Measurements from ENCODE around the gene CPPED1. TPM values are rescaled to one million over a fixed set of nuclear protein-coding genes. Genes with fewer than 3 reads are reported as not detected.

Gene CPPED1
- total RNA-seq, 1 experiment from 2014 or later: 15.3 TPM

DNA sequence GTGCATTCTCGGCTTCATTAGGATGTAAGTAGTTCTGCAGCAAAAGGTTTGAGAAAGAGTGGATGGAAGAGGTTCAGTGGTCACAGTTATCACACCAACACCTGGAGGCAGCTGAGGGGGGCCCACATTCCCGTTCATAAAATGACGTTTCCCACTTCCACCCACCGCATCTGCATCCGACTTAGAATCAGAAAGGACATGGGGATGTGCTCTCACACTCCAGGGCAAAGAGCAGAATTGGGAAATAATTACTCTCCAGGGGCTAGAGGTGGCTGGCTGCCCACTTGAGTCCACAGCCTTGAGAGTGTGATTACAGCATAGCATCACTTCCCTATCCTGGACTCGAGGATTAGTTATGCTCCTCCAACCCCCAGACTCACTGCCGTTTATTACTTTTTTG, 122.0 kb downstream of the CPPED1 start:
- no peak for DNase-seq (ENCODE audit: low spot score)

DNA sequence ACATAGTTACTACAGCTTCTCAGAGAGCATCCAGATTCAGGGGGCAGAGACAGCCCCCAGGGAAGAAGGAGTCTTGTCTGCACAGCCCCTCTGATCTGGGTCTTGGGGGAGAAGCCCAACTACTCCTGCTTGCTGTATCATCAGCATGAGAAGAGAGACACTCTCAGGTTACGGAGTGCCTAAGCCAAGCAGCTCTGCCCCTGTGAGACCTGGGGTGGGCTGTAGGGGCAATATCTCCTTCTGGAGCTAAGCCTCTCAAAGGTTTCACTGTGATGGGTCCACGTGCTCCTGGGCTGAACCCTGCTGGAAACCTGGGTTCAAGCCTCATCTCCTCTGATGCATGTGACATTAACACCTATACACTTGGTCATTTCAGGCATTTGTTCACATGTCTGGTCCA, 123.2 kb downstream of the CPPED1 start:
- no peak for DNase-seq (ENCODE audit: low spot score)

DNA sequence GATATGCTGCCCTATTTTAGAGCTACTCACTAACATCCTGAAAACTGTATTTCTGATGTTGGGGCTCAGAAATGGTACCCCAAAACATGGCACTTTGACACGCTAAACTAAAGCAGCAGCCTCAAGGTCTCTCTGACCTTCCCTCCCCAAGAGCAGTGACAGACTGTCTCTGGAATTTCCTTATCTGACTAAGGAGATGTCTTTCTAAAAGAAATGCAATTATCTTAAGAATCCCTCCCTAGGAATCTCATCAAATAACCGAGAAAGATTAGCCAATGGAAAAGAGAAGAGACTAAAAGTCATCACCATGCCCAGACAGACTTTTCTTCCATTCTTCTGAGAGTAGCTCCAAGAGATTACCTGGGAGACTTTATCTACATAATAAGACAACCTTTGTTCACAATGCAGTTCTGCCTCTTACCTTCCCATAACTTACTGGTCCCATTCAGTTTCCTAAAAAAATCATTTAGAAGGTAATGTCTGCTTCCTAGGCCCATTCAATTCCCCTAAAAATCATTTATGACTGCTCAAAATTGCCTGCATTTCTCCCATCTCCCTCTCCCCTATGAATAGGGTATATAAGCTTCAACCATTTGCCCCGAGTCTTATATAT, 123.9 kb downstream of the CPPED1 start:
- DNase-seq (ENCODE audit: low spot score): no peak

DNA sequence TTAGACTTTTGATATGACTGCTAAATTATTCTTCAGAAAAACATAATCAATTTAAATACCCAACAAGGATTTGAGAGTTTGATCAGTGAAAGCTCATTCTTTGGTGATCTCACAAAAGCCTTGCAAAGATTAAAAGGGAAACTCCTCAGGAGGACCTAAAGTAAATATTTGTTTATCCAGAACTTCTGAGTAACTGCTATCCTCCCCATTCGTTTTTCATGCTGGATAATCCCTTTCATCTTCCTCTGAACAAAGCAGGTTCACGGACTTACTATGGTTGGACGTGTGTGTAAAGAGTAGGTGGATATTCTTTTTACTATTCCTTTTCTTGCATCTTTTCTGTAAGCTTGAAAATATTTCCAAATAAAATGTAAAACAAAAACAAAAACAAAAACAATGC, 124.7 kb downstream of the CPPED1 start:
- no peak for DNase-seq (ENCODE audit: low spot score)

DNA sequence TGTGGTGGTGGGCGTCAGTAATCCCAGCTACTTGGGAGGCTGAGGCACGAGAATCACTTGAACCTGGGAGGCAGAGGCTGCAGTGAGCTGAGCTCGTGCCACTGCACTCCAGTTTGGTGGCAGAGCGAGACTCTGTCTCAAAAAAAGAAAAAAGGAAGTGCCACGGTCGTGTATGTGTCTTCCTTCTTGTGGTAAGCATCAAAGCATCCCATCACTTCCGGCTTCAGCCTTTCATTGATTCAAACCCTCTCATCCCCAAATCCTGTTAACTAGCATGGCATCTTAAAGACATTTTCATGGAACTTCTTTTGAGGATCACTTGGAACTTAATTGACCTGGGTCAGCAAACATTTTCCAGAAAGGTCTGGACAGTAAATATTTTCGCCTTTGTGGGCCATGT, 126.2 kb downstream of the CPPED1 start:
- no peak for DNase-seq (ENCODE audit: low spot score)

DNA sequence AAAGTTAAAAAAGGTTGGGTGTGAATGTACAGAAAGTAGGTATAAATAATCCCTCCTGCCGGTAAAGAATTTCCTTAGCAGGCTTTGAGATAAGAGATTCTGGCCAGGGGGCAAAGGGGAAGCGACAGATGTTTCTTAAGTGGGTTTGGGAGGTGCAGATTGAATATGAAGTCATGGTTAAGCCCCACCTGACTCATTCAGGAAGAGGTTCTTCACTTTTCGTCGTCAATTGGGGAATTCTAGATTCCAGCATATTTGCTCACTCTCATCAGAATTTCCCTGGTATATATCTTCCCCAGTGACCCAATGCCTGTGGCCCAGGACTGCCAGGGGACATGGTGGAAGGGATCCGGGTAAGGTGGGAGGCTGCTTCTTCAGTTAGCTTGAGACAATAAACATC, 127.8 kb downstream of the CPPED1 start:
- no peak for DNase-seq (ENCODE audit: low spot score)

DNA sequence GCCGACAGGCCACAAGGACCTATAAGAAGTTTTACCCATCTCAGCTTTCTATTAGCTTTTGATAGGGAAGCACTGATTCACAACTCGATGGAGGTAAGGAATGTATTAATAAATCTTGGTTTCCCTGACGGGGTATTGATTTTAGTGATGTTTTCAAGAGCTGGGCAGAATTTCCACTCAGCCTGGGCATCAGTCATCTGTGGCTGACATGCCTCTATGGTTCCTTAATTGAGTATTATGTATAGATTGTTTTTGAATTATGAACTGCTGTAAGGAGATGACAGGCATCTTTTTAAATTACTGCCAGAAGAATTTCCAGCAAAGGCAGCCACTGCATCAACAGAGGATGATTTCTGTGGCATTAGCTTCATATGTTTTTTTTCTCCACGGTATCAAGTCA, 128.6 kb downstream of the CPPED1 start:
- no peak for DNase-seq (ENCODE audit: low spot score)

DNA sequence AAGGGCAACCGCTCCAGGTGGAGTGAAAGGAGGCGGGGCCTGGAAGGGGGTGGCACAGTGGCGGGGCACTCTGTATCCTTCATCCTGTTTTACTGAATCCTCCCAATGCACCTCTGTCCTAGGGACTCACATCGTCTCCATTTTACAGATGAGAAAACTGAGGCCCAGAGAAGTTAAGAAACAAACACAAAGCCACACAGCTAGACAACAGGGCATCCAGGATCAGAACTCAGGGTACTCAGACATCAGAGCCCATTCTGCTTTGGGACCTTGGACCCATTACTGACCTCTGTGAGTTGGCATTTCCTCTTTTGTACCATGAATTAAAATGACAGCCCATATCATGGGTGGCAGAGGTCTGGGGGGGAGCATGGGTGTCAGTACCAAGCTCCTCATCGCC, 129.2 kb downstream of the CPPED1 start:
- no peak for DNase-seq (ENCODE audit: low spot score)

DNA sequence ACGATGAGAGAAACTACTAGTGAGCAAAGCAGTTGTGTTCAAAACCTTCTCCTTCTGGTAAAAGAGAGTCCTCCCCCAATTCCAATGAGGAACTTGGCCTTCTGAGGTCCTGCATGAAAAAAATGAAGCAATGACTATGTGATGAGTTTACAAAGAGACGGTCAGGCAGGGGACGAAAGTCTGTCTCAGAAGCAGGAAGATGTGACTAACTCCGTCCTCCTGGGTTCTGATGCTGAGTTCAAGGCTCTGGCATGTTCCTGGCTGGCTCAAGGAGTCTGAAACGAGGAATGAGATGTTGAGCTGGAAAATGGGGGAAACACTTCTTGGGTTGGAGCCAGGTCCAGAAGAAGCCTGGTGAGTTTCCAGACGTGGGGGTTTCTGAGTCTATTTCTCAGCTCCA, 129.6 kb downstream of the CPPED1 start:
- DNase-seq (ENCODE audit: low spot score): no peak

DNA sequence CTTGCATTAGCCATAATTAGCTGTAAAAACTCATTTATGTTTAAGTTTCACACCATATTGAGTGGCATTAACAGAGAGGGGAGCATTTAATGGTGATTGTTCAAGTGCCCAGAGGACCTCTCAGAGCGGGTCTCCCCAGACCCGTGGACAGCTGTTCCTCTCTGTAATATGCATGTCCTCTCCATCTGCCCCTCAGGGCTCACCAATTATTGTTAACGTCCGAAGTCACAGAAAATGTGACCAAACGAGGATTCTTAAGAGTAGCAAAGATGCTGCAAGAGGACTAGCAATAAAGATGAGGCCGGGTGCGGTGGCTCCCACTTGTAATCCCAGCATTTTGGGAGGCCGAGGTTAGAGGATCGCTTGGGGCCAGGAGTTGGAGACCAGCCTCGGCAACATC, 130.2 kb downstream of the CPPED1 start:
- DNase-seq (ENCODE audit: low spot score): no peak

DNA sequence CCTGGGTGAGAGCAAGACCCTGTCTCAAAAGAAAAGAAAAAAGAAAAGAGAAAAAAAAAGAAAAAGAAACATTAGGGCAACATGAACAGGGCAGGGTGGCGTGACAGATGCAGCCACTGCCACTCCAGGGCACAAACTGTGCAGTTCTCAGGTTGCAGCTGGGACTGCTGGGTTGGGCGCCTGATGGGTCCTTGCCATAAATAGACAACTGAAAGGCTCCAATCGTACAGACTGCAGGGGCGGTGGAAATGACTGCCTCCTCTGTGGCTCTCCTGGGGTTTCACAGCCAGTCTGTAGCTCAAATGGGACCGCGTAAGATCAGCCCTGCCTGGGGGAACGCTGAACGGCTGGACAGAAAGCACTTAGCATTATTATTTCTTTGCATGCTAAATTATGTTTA, 130.7 kb downstream of the CPPED1 start:
- no peak for DNase-seq (ENCODE audit: low spot score)

DNA sequence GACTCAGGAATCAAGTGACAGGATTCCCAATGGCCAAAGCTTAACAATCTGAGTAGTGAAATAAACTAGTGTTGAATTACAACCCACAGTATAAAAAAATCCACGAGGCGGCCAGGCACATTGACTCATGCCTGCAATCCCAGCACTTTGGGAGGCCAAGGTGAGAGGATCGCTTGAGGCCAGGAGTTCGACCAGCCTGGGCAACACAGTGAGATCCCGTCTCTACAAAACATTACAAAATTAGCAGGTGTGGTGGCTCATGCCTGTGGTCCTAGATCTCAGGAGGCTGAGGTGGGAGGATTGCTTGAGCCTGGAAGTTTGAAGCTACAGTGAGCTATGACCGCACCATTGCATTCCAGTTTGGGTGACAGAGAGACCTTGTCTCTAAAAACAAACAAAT, 133.8 kb downstream of the CPPED1 start:
- no peak for DNase-seq (ENCODE audit: low spot score)

DNA sequence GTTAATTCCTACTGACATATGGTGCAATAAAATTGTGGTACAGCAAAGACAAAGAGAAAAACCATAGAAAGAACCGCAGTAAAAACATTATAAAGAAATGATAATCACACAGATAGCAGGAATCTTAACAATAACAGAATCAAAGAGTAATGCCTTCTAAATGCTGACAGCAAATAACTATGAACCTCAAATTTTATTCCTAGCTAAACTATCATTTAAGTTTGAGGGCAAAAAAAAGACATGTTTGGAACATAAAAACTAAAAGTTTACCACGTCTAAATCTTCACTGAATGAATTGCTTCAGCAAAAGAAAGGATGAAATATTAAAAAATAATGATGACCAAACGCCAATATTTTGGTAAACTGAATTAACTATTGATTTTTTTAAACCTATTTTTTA, 135.8 kb downstream of the CPPED1 start:
- DNase-seq (ENCODE audit: low spot score): no peak

DNA sequence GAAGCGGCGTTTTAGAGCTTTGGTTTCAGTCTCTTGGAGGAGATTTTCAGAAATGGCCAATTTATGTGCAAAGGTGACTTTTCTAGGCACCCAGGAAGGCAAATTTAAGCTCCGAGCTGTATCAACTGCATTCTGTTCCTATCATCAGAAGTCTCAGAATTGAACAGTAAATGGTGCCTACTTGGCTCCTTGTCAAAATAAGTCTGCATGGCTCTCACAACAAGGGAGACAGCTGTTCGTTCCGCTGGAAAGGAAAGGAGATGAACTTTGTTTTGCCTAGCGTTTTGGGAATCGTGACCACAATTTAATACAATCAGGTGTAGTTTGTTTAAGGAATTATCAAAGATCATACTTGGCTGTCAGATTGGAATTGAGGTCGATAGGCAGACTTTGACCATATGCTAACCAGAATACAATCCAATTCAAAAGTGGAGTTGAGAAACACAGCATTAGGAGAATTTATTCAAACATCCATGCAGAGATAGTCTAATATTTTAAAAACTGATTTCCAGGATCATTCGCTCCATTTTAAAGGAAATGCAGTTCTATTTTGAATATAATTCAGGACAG, 139.4 kb downstream of the CPPED1 start:
- no peak for DNase-seq (ENCODE audit: low spot score)

DNA sequence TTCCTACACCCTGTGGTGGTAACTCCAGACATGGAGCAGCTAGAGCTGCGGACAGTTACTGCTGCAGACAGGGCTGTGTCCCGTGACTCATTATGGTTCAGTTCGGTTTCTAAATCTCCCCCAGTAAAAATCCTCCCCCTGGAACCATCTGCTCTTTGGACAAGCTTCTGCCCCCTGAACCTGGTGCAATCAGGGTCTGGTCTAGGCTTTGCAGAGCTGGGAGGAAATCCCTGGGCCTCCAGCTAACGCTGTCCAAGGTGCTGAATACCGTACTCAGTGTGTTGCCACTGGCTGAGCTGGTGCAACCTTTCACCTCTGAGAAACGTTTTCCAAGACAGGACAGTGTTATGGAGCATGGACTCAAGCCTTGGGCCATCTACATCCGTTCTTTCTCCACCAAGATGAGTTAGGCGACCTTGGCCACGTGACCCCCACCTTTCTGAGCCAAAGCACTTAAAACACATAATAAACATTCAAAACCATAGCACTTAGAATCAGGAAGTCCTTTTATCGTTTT, 142.0 kb downstream of the CPPED1 start:
- DNase-seq (ENCODE audit: low spot score): no peak

DNA sequence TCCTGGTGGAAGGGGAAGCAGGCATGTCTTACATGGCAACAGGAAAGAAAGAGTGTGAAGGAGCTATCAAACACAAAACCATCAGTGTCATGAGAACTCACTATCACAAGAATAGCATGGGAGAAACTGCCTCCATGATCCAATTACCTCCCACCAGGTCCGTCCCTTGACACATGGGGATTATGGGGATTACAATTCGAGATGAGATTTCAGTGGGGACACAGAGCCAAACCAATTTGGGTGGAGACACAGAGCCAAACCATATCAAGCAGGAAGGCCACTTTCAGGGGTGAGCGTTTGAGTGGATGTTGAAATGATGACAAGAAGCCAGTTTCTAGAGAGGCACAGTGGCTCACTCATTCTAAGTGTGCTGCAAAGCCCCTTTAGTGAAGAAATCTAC, 143.8 kb downstream of the CPPED1 start:
- no peak for DNase-seq (ENCODE audit: low spot score)

DNA sequence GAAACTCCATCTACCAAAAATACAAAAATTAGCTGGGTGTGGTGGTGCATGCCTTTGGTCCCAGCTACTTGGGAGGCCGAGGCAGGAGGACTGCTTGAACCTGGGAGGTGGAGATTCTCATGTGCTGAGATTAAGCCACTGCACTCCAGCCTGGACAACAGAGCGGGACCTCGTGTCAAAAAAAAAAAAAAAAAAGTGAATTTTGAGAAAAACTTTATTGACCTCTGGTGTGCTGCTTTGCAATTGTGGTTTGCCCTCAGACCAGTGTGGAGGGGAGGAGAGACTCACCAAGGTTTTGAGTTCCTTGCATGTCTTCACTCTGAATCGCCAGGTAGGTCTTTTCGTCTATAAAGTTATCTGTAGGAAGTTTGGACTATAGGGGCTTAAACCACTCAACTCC, 145.2 kb downstream of the CPPED1 start:
- DNase-seq (ENCODE audit: low spot score): no peak

DNA sequence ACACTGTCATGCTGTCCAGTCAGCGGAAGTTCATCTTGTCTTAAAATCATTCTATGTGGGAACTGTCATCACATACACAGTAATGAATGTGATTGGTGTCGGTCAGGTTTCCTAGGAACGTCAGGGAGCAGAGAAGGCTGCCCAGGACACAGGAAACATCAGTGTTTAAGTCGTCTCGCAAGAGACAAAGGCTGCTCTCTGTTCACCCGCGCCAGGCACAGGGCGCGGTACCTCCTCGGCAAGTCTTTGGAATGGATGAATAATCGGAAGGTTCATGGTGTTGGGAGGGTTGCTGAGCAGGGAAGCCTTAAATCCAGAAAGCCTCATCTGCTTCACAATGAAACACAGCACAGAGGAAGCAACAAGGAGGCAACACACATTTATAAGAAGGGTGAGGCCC, 148.2 kb downstream of the CPPED1 start:
- DNase-seq (ENCODE audit: low spot score): no peak

DNA sequence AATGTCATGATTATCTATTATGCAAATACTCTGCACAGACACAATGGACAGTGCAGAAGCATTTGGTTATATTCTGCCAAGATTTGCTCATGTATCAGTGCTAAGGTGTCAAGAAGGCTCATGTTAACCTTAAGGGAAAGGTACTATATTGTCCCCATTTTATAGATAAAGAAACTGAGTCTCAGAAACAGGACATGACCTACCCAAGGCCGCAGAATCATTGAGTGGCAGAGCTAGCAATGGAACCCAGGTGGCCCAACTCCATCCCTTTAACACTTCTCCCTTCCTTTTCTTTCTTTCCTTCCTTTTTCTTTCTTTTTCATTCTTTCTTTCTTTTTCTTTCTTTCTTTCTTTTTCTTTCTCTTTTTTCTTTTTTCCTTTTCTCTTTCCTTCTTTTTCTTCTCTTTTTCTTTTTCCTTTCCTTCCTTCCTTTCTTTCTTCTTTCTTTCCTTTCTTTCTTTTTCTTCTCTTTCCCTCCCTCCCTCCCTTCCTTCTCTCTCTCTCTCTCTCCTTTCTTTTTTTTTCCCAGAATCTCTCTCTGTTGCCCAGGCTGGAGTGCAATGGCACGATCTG, 149.8 kb downstream of the CPPED1 start:
- no peak for DNase-seq (ENCODE audit: low spot score)

DNA sequence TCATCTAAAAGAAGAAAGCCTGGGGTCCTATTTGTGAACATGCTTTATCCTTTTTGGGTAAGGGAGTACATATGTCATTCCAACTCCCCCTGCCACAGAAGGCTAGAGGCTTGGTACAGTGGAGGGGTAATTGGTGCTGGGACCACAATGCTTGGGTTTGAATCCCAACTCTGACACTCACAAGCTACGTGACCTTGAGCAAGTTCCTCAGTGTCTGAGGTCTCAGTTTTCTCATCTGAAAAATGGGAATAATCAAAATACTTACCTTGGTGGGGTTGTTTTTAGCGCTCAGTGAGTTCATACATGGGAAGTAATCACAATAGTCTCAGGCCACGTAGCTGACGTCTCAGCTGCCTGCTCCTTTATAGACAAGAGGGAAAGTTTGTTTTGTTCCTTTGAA, 150.8 kb downstream of the CPPED1 start:
- no peak for DNase-seq (ENCODE audit: low spot score)

DNA sequence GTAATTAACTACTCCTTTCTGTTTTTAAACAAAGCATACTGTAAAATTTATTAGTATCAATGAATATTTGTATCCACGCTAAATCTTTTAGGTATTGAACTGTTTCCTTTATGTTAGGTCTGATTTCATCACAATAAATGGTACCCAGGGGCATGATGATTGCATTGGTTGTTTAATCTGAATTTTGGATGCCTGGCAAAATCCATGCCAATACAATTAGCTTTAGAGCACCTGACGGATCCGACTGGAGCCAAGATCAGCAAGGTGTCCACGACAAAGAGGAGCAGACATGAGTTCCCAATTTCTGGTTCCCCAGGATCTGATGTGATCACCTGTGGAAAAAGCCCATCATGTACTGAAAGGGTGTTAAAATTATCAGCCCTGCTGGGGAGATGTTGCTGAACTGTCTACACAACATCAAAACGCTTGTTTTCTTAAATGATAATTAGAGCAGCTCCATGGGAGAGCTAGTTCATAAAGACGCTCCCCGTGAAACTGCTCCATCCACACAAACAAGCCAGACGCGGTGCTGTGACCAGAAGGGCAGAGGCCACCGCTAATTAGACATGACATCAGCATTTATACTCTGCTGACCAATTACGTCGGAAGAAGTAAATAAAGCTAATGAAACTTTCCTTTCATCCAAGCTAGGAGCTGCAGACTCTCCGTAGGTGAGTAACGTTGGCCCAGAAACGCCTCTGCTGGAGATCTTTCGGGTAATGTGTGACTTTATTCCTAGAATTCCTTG, 151.7 kb downstream of the CPPED1 start:
- DNase-seq (ENCODE audit: low spot score): no peak

DNA sequence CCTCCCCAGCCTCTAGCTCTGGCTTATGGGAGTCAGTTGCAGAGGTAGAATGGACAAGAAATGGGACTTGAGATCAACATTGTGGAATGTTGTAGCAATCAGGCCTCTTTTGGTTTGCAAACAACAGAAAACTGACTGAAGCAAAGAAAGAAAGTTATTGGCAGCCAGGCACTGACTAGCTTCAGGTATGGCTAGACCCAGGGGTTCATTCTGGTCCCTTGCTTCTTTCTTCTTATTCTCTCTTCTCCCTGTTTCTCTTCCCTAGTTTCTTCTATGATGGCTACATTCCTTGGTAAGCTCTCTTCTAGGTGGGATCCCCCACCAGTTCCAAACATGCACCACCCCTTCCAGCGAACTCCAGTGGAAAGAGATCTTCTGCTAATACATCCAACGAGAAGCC, 154.3 kb downstream of the CPPED1 start:
- no peak for DNase-seq (ENCODE audit: low spot score)
